ENCODE data around the gene SLC12A3. TPM values are rescaled to one million over a fixed set of nuclear protein-coding genes. Genes with fewer than 3 reads are reported as not detected.

Gene SLC12A3
- total RNA-seq, 4 donors from 2014 or later = 0.14 TPM; not detected in 3

GRCh38 chr16:56910112-56910511 is 45.1 kb downstream of the SLC12A3 start:
- no peak overlapping the region for H3K27ac ChIP-seq
- DNase-seq = no peak
- TF ChIP-seq POLR2A (IDR thresholded peaks at IDR 0.05) (no peak), CTCF (IDR thresholded peaks at IDR 0.05) (no peak)

DNA sequence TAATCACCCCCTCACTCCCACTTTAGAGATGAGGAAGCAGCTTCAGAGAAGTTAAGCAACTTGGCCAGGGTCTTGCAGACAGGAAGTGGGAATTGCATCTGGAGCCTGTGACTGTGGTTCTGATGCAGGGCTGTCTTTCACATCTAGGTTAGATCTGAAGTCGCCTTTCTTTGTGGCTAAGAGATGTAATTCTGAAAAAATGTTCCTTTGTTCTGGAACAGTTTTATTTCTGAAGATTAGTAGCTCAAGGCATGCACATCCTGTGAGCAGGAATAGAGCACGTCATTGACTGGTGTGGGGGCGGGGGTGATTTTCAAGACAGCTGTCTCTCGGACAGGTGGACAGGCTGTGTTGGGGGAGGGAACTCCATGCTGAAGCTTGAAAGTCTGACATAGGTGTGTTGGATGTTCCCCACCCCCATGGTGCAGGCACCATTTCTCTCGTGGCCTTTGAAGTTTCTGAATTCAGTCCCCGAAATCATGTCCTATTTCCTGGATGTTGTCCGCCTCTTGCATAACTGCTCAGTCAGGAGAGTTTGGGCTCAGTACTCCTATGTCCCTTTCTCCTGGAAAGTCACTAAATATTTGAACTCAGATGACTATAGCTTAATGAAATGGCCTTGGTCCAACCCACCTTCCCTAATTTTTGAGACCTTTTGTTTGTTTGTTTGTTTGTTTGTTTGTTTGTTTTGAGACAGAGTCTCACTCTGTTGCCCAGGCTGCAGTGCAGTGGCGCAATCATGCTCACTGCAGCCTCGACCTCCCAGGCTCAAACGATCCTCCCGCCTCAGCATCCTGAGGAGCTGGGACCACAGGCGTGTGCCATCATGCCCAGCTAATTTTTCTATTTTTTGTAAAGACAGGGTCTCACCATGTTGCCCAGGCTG is 45.9 kb downstream of the SLC12A3 start:
- no peaks in the 10 kb centered on the region for H3K36me3 ChIP-seq
- H3K9me3 ChIP-seq = no peaks in the 10 kb centered on the region
- no peak overlapping the region for H3K4me3 ChIP-seq
- intact Hi-C loops (cut with DNase I; ENCODE audit: low total_unique reads) = no loop called here
- H3K4me1 ChIP-seq = no peaks in the 10 kb centered on the region
- TF ChIP-seq CTCF (IDR thresholded peaks at IDR 0.05) (no peak), POLR2A (IDR thresholded peaks at IDR 0.05) (no peak)
- peak overlapping the region in 1 of 2 donors; percentile 10 for H3K27ac ChIP-seq
- H3K27me3 ChIP-seq = no peaks in the 10 kb centered on the region
- no peak for DNase-seq

More at GRCh38 chr16:56910112-56910511, 45.1 kb downstream of the SLC12A3 start:
- H3K36me3 ChIP-seq = no peaks in the 10 kb centered on the region
- intact Hi-C loops (cut with DNase I; ENCODE audit: low total_unique reads) = no loop called here
- no peaks in the 10 kb centered on the region for H3K27me3 ChIP-seq
- no peak overlapping the region for H3K4me3 ChIP-seq
- no peaks in the 10 kb centered on the region for H3K4me1 ChIP-seq
- no peaks in the 10 kb centered on the region for H3K9me3 ChIP-seq

DNA sequence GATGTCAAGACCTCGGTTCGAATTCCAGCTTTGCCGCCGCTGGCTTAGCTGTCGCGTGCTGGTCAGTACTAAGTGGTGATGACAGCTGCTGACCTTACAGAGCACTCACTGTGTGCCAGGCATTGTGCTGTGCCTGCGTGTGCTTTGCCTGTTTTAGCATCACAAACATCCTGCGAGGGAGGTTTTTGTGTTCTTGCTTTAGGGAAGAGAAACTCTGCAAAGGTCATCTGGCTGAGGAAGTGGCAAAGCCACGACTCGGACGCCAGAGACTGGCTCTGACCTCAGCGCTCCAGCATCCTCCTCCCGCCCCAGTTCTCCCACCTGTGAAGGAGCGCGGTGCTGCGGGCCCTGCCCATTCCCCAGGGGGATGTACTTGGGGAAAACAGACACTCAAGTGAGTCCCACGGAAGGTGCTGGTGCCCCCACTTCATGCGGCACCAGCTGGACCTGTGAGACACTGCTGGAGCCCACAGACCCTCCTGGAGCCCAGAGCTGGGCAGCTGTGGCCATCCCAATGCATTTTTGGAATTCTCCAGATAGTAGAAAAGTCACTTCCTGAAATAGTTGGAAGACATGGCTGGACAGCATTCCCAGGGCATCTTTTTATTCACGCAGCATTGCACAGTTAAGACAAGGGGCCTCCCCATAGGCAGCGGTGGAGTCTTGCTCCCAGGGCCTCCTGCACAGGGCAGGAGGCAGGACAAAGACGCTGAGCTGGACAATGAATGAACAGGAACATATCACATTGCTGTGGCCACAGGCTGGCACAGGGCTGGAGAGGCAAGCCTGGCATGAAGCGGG is 47.0 kb downstream of the SLC12A3 start:
- H3K27me3 ChIP-seq = no peaks in the 10 kb centered on the region
- no peaks in the 10 kb centered on the region for H3K9me3 ChIP-seq
- H3K36me3 ChIP-seq = no peaks in the 10 kb centered on the region
- no peak overlapping the region for H3K27ac ChIP-seq
- no peak for DNase-seq
- H3K4me3 ChIP-seq = no peak overlapping the region
- TF ChIP-seq POLR2A (IDR thresholded peaks at IDR 0.05) (no peak), CTCF (IDR thresholded peaks at IDR 0.05) (no peak)
- no peaks in the 10 kb centered on the region for H3K4me1 ChIP-seq
- intact Hi-C loops (cut with DNase I; ENCODE audit: low total_unique reads) = no loop called here

- H3K27ac ChIP-seq = no peak overlapping the region
- intact Hi-C loops (cut with DNase I; ENCODE audit: low total_unique reads) = no loop called here
- no peak for TF ChIP-seq CTCF (IDR thresholded peaks at IDR 0.05)
- TF ChIP-seq POLR2A (IDR thresholded peaks at IDR 0.05) = no peak
- H3K4me3 ChIP-seq = no peak overlapping the region
- DNase-seq = no peak
- H3K9me3 ChIP-seq = no peaks in the 10 kb centered on the region
- no peaks in the 10 kb centered on the region for H3K36me3 ChIP-seq
- no peaks in the 10 kb centered on the region for H3K27me3 ChIP-seq
- no peaks in the 10 kb centered on the region for H3K4me1 ChIP-seq
Measured at GRCh38 chr16:56912746-56913708, 48.0 kb downstream of the SLC12A3 start.
